H9 (cell line): ENCODE results near the gene CALHM6. TPM values are rescaled to one million over a fixed set of nuclear protein-coding genes. Genes with fewer than 3 reads are reported as not detected.
A peak's percentile ranks its signal among the peaks of the same experiment; 100 is the strongest.

ENCODE experiments used
- DNase-seq: peaks from one replicate; pipeline ENCODE4 v3.0.0-alpha.2; 2017
- H2AFZ ChIP-seq: one replicate; pipeline ENCODE4 v1.6.1; 2013; ENCODE audit warnings: mild to moderate bottlenecking, low read length, control low read depth, moderate library complexity
- H2AK5ac ChIP-seq: 2 replicates; pipeline ENCODE4 v1.6.1; 2013; ENCODE audit warnings: low read length, control low read depth, mixed read lengths; ENCODE audit not compliant: insufficient read length
- H2BK120ac ChIP-seq: one replicate; pipeline ENCODE4 v1.6.1; 2013; ENCODE audit warnings: low read depth, mild to moderate bottlenecking, low read length, control low read depth, inconsistent platforms; ENCODE audit not compliant: poor library complexity, severe bottlenecking
- H2BK12ac ChIP-seq: 2 replicates; pipeline ENCODE4 v1.6.1; 2013; ENCODE audit warnings: low read length, control low read depth, mixed read lengths, low read depth; ENCODE audit not compliant: insufficient read length
- H2BK15ac ChIP-seq: 2 replicates; pipeline ENCODE4 v1.6.1; 2013; ENCODE audit warnings: low read depth, low read length, control low read depth
- H2BK20ac ChIP-seq: one replicate; pipeline ENCODE4 v1.6.1; 2013; ENCODE audit warnings: low read depth, mild to moderate bottlenecking, low read length, control low read depth, inconsistent platforms; ENCODE audit not compliant: poor library complexity, severe bottlenecking
- H2BK5ac ChIP-seq: 2 replicates; pipeline ENCODE4 v1.6.1; 2013; ENCODE audit warnings: low read length, control low read depth, mixed read lengths; ENCODE audit not compliant: insufficient read length
- H3K14ac ChIP-seq: 2 replicates; pipeline ENCODE4 v1.6.1; 2013; ENCODE audit warnings: low read length, control low read depth; ENCODE audit not compliant: insufficient read depth
- H3K18ac ChIP-seq: 2 replicates; pipeline ENCODE4 v1.6.1; 2013; ENCODE audit warnings: low read depth, mild to moderate bottlenecking, mixed read lengths, low read length, control low read depth; ENCODE audit not compliant: insufficient read length
- H3K23ac ChIP-seq: 2 replicates; pipeline ENCODE4 v1.6.1; 2013; ENCODE audit warnings: low read length, control low read depth, mixed read lengths, low read depth; ENCODE audit not compliant: insufficient read length
- H3K23me2 ChIP-seq: 2 replicates; pipeline ENCODE4 v1.6.1; 2013; ENCODE audit warnings: low read depth, mild to moderate bottlenecking, mixed read lengths, low read length, control low read depth; ENCODE audit not compliant: insufficient read length, poor library complexity, severe bottlenecking
- H3K27ac ChIP-seq: 2 replicates; pipeline ENCODE4 v1.5.1; 2013; ENCODE audit warnings: low read length, control low read depth, mixed read lengths, low read depth; ENCODE audit not compliant: insufficient read length
- H3K27me3 ChIP-seq: 2 replicates; pipeline ENCODE4 v1.6.1; 2013; ENCODE audit warnings: low read length, control low read depth, inconsistent platforms; ENCODE audit not compliant: insufficient read depth
- H3K4ac ChIP-seq: 2 replicates; pipeline ENCODE4 v1.6.1; 2013; ENCODE audit warnings: low read depth, mild to moderate bottlenecking, control low read depth, inconsistent platforms, low read length, moderate library complexity
- H3K4me1 ChIP-seq: 2 replicates; pipeline ENCODE4 v1.6.1; 2013; ENCODE audit warnings: low read length, control low read depth, inconsistent platforms; ENCODE audit not compliant: insufficient read depth
- H3K4me2 ChIP-seq: 2 replicates; pipeline ENCODE4 v1.6.1; 2013; ENCODE audit warnings: low read length, control low read depth, mixed read lengths; ENCODE audit not compliant: insufficient read length, insufficient read depth
- H3K56ac ChIP-seq: 2 replicates; pipeline ENCODE4 v1.6.1; 2013; ENCODE audit warnings: low read depth, mild to moderate bottlenecking, mixed read lengths, low read length, control low read depth; ENCODE audit not compliant: insufficient read length
- H3K79me1 ChIP-seq: 2 replicates; pipeline ENCODE4 v1.6.1; 2013; ENCODE audit warnings: low read depth, mild to moderate bottlenecking, moderate library complexity, low read length, control low read depth, inconsistent platforms; ENCODE audit not compliant: insufficient read depth, poor library complexity, severe bottlenecking
- H3K79me2 ChIP-seq: 2 replicates; pipeline ENCODE4 v1.6.1; 2013; ENCODE audit warnings: low read length, control low read depth, inconsistent platforms; ENCODE audit not compliant: insufficient read depth
- H3K9ac ChIP-seq: 2 replicates; pipeline ENCODE4 v1.6.1; 2013; ENCODE audit warnings: low read length, control low read depth, mixed read lengths; ENCODE audit not compliant: insufficient read length; ENCODE audit errors: extremely low read depth
- H3K9me3 ChIP-seq: one replicate; pipeline ENCODE4 v1.6.1; 2013; ENCODE audit warnings: low read depth, low read length, inconsistent platforms; ENCODE audit not compliant: control insufficient read depth
- H3T11ph ChIP-seq: one replicate; pipeline ENCODE4 v1.6.1; 2013; ENCODE audit warnings: mild to moderate bottlenecking, low read length, control low read depth, inconsistent platforms
- H4K20me1 ChIP-seq: one replicate; pipeline ENCODE4 v1.6.1; 2013; ENCODE audit not compliant: control insufficient read depth, insufficient read length, insufficient read depth
- H4K5ac ChIP-seq: 2 replicates; pipeline ENCODE4 v1.6.1; 2013; ENCODE audit warnings: low read depth, mild to moderate bottlenecking, mixed read lengths, low read length, control low read depth; ENCODE audit not compliant: insufficient read length
- H4K8ac ChIP-seq: replicated peaks from 2 replicates; pipeline ENCODE4 v1.6.1; 2013; ENCODE audit warnings: low read length, control low read depth, mixed read lengths, low read depth; ENCODE audit not compliant: insufficient read length
- H4K91ac ChIP-seq: 2 replicates; pipeline ENCODE4 v1.6.1; 2013; ENCODE audit warnings: low read depth, mild to moderate bottlenecking, moderate library complexity, mixed read lengths, low read length, control low read depth; ENCODE audit not compliant: insufficient read length
- H3K27ac Mint-ChIP-seq, 3 experiments: 2 replicates in 2 of 3; 3 replicates in 1 of 3; pipeline ENCODE4 v1.8.0; 2020 to 2021; ENCODE audit warnings: mixed read lengths in 3 of 3, mild to moderate bottlenecking in 1 of 3, moderate library complexity in 1 of 3
- H3K27me3 Mint-ChIP-seq: 2 replicates; pipeline ENCODE4 v1.8.0; 2021; ENCODE audit warnings: low read depth, mild to moderate bottlenecking, moderate library complexity, mixed read lengths
- H3K36me3 Mint-ChIP-seq, 3 experiments: 2 replicates in 2 of 3; 3 replicates in 1 of 3; pipeline ENCODE4 v1.8.0; 2020 to 2021; ENCODE audit warnings: low read depth in 3 of 3, mixed read lengths in 3 of 3; ENCODE audit not compliant: insufficient read depth in 1 of 3
- H3K4me1 Mint-ChIP-seq, 2 experiments: 2 replicates each; pipeline ENCODE4 v1.8.0; 2020; ENCODE audit warnings: mixed read lengths in 2 of 2
- H3K4me3 Mint-ChIP-seq, 2 experiments: 2 replicates in 1 of 2; 3 replicates in 1 of 2; pipeline ENCODE4 v1.8.0; 2020 to 2021; ENCODE audit warnings: mild to moderate bottlenecking in 2 of 2, mixed read lengths in 2 of 2, moderate library complexity in 1 of 2
- H3K9me3 Mint-ChIP-seq, 2 experiments: 2 replicates in 1 of 2; 3 replicates in 1 of 2; pipeline ENCODE4 v1.8.0; 2020; ENCODE audit warnings: mild to moderate bottlenecking in 2 of 2, mixed read lengths in 2 of 2, moderate library complexity in 1 of 2
- CTCF ChIP-seq: fragments of 200-600 bp; sonication (generic); conservative IDR thresholded peaks from 3 replicates; pipeline ENCODE4 v1.8.0; 2021; ENCODE audit warnings: antibody characterized with exemption, mild to moderate bottlenecking
- WGBS: extraction: QIAGEN DNeasy Blood & Tissue Kit; methylation state at CpG from one replicate; pipeline ENCODE4 v1.1.7; 2013; ENCODE audit warnings: missing lambda C conversion rate, low lambda C conversion rate, mixed read lengths; ENCODE audit not compliant: insufficient read length; ENCODE audit errors: extremely low coverage; 5-methylcytosine and 5-hydroxymethylcytosine counted together
- total RNA-seq: library from RNA; stranded (reverse); gene quantifications from 2 replicates; pipeline ENCODE4 v1.2.1, GENCODE V29; 2021

CALHM6 gene
- total RNA-seq, 1 experiment from 2014 or later = 0.44 TPM

GRCh38 chr6:116439522-116440051 lies 21.6 kb upstream of the CALHM6 start:
- no CpG with 5 or more reads among the region's 1 CpG for WGBS
- H3K4me1 Mint-ChIP-seq = peaks cover 22 to 28% of the 10 kb centered on the region in 2 experiments
- H3K9ac ChIP-seq = no peak overlapping the region

More at GRCh38 chr6:116439522-116440051, 21.6 kb upstream of the CALHM6 start:
- peak overlapping the region; percentile 56 to 71 (median 69); a peak in 3 of 7 replicates for H3K27ac Mint-ChIP-seq
- no peaks in the 10 kb centered on the region for H3K27me3 ChIP-seq
- no peak overlapping the region for H3K14ac ChIP-seq
- no peak overlapping the region for H3K56ac ChIP-seq
- H3K23me2 ChIP-seq = no peaks in the 10 kb centered on the region
- H3T11ph ChIP-seq = no peak overlapping the region
- no peak overlapping the region for H3K18ac ChIP-seq
- DNase-seq = no peak
- no peaks in the 10 kb centered on the region for H4K20me1 ChIP-seq
- no peak overlapping the region for H2BK12ac ChIP-seq
- no peaks in the 10 kb centered on the region for H3K4me1 ChIP-seq
- no peaks in the 10 kb centered on the region for H3K79me2 ChIP-seq
- no peak overlapping the region for H3K4me2 ChIP-seq
- no peak overlapping the region for H2BK5ac ChIP-seq
- H4K5ac ChIP-seq = no peak overlapping the region
- H2BK20ac ChIP-seq = no peak overlapping the region
- no peak overlapping the region for H2AK5ac ChIP-seq
- H4K91ac ChIP-seq = no peak overlapping the region
- H3K23ac ChIP-seq = no peak overlapping the region
- H3K4me3 Mint-ChIP-seq = no peak overlapping the region
- H2BK120ac ChIP-seq = no peak overlapping the region
- H2AFZ ChIP-seq = no peak overlapping the region
- H3K79me1 ChIP-seq = no peaks in the 10 kb centered on the region
- H3K27me3 Mint-ChIP-seq = no peaks in the 10 kb centered on the region
- H3K4ac ChIP-seq = no peak overlapping the region
- no peaks in the 10 kb centered on the region for H3K9me3 Mint-ChIP-seq
- H3K9me3 ChIP-seq = no peaks in the 10 kb centered on the region
- no peak overlapping the region for H4K8ac ChIP-seq
- H3K27ac ChIP-seq = no peak overlapping the region
- peaks cover 8 to 10% (median 10%) of the 10 kb centered on the region in 3 experiments; a peak in 5 of 7 replicates for H3K36me3 Mint-ChIP-seq
- H2BK15ac ChIP-seq = no peak overlapping the region
- TF ChIP-seq CTCF = no peak
